D721Med (cell line): Measurements from ENCODE around the gene MAP2K4.

Experiments
- DNase-seq: peaks from one replicate; pipeline ENCODE4 v3.0.0; 2011; ENCODE audit warnings: low spot score; ENCODE audit not compliant: insufficient read length
- FAIRE-seq: peaks from 2 replicates; lab custom pipeline; 2011; peaks lifted over from hg19 to GRCh38; lab: Jason Lieb, UNC
- TF ChIP-seq, protein P1 (sequence below): IDR thresholded peaks from 2 replicates; pipeline ENCODE4 v1.5.1; 2012; ENCODE audit warnings: mild to moderate bottlenecking, control low read depth; ENCODE audit not compliant: insufficient read depth; ENCODE audit errors: missing control alignments

Gene MAP2K4

DNA sequence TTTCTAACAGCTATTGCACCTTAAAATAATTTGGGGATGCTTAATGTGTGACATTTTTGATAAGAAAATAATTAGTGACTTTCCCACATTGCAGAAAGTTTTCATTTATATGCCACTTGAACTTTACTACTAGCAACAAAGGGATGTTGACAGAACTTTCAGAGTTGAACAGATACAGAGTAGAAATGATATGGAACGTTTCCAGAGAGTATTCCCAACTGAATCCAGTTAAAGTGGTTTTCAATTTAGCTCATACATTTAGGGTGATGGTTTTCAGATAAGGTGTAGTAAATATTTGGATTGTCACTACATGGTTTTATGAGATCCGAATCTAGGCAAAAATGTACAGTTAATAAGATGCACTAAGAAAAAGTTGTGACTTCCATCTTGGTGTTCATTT is 17.3 kb downstream of the MAP2K4 start:
- TF ChIP-seq, protein P1, sequence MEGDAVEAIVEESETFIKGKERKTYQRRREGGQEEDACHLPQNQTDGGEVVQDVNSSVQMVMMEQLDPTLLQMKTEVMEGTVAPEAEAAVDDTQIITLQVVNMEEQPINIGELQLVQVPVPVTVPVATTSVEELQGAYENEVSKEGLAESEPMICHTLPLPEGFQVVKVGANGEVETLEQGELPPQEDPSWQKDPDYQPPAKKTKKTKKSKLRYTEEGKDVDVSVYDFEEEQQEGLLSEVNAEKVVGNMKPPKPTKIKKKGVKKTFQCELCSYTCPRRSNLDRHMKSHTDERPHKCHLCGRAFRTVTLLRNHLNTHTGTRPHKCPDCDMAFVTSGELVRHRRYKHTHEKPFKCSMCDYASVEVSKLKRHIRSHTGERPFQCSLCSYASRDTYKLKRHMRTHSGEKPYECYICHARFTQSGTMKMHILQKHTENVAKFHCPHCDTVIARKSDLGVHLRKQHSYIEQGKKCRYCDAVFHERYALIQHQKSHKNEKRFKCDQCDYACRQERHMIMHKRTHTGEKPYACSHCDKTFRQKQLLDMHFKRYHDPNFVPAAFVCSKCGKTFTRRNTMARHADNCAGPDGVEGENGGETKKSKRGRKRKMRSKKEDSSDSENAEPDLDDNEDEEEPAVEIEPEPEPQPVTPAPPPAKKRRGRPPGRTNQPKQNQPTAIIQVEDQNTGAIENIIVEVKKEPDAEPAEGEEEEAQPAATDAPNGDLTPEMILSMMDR, result no peak
- no peak for DNase-seq
- FAIRE-seq, result no peak

DNA sequence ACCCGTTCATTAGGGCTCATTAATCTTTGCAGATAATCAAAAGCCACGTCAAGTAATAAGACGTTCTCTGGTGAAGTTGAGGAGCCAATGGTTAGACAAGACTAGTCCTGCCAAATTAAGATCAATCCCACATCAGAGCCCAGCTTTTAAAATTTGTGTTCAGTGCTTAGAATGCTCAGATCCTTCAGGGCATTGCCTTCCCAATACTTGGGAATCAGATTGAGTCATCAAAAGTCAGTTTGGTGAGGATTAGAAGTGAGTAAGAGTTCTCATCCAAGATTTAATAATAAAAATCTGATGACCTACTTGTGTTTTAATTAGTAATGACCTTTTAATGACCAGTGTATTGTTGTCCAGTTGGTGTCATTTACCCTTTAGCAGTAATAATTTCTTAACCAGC is 19.8 kb downstream of the MAP2K4 start:
- no peak for DNase-seq
- no peak for FAIRE-seq
- TF ChIP-seq, protein P1, result no peak

DNA sequence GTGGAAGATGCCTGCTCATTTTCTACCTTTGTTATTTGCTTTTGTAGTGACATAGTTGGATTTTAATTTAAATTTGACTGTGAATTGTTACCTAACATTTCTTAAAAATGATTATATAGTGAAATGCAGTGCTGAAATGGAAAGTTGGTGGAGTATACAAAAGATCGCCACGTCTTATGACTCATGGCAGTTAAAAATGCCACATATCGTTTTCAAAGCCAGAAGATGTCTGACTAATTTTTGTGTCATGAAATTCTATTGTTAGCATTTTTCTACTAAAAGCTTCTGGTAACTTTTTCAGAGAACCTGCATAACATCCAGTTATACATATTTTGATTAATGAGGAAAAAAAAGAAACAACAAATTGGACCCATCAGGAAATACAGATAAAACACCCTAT is 20.6 kb downstream of the MAP2K4 start:
- FAIRE-seq, result no peak
- no peak for DNase-seq
- TF ChIP-seq, protein P1, result no peak

DNA sequence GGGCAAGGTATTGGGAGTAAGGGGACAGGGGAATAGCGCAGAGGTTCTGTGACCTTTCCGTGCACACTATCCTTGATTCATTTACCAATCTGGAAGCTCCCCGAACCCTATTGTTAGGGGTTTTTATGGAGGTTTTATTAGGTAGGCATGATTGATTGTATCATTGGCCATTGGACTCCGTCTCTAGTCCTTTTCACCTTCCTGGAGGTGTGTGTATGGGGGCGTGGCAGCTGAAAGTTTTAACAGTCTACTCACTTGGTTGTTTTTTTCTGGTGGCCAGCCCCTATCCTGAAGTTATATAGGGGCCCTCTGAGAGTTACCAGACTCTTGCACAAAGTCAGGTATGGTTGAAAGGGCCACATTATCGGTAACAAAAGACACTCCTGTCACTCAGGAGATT is 23.0 kb downstream of the MAP2K4 start:
- TF ChIP-seq, protein P1, result no peak
- FAIRE-seq (no peak), DNase-seq (no peak)

DNA sequence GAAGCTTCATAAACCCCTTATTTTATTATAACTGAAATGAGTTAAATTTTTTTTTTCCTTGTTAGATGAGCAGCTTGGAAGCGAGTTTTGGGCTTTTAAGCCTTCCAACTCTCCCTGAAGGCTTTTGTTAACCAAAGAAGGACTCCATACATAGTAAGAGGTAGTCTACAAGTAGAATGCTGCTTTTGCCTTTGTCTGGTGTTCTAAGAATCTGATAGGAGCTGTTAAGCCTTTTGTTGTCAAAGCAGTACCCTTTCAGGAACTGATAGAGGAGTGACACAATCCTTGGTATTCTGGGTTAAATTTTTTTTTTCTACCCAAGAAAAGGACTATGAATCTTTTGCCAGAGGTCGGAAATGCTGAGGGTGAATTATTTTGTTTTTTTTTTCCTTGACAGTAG is 26.1 kb downstream of the MAP2K4 start:
- no peak for FAIRE-seq
- no peak for DNase-seq
- TF ChIP-seq, protein P1, result no peak

DNA sequence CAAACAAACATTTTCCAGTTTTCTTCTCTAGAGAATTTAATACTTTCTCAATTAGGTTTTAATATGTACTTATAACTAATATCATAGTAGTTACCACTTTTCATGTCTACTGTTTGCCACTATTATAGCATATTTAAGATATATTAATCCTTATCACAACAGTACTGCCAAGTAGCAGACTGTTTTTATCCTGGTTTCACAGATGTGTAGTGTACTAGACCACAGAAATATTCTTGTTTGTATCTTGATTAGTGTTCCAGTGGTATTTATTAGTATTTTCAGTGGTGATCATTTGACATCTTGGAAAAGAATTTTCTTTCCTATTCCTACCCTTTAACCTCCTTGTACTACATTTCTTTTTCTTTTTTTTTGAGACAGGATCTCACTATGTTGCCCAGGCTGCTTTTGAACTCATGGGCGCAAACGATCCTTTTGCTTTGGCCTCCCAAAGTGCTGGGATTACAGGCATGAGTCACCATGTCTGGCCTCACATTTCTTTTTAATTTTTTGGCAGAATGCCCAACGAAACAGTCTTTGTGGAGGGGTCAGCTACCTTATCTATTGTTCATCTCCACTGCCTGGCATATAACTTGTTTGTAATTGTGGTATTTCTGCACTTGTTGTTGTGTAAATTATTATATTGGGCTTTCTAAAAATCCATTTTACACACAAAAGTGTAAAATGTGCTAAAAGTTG is 27.2 kb downstream of the MAP2K4 start:
- DNase-seq, result no peak
- TF ChIP-seq, protein P1, result no peak
- no peak for FAIRE-seq

DNA sequence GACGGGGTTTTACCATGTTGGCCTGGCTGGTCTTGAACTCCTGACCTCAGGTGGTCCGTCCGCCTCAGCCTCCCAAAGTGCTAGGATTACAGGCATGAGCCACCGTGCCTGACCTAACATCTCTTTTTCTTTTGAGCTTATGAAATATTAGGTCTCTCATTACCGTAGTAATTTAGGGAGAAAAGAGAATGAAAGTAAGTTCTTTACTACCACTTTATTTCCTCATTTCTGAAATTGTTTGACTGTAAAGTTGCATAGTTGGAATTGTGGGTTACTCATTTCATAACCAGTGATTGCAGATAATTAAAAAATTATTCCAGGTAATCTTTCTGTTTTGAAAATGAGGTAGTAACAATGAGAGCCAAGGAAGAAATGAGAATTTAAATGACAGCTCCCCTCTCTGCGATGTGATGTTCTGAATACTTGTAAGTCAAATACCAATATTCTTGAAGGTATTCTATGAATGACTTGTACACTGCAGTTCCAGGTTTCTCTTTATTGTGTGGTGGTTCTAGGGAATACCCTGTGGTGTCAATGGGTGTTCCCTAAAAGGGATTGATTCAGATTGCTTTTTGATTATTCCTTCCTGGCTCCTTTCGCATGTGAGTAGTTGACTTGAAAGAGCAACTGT is 28.3 kb downstream of the MAP2K4 start:
- DNase-seq (no peak), FAIRE-seq (no peak)
- TF ChIP-seq, protein P1, result no peak
